HepG2 (cell line): ENCODE measurements around the gene NUDT22. TPM values are rescaled to one million over a fixed set of nuclear protein-coding genes. Genes with fewer than 3 reads are reported as not detected.

Experiments used
- ETV6 ChIP-seq: sonication (generic); formaldehyde crosslinking; conservative IDR thresholded peaks from 2 replicates; pipeline ENCODE4 v1.4.0; 2020; ENCODE audit warnings: missing genetic modification reagents
- EZH2 ChIP-seq: conservative IDR thresholded peaks from 2 replicates; pipeline ENCODE4 v1.6.1; 2012; ENCODE audit warnings: mild to moderate bottlenecking, low read depth, low read length, moderate library complexity
- GATAD2A ChIP-seq: IDR thresholded peaks from 2 replicates; pipeline ENCODE4 v1.6.1; 2016
- HDAC2 ChIP-seq: sonication (generic); formaldehyde crosslinking; IDR thresholded peaks from 2 replicates; pipeline ENCODE4 v1.4.0; 2020; ENCODE audit warnings: missing genetic modification reagents
- HDAC6 ChIP-seq: fragments of 200-600 bp; sonication (generic); IDR thresholded peaks from 2 replicates; pipeline ENCODE4 v1.7.0; 2017; ENCODE audit warnings: mild to moderate bottlenecking, antibody characterized with exemption, low read length, low read depth
- HNRNPUL1 ChIP-seq: fragments of 200-400 bp; formaldehyde crosslinking; IDR thresholded peaks from 2 replicates; pipeline ENCODE4 v1.6.1; 2017; ENCODE audit warnings: low read depth, mild to moderate bottlenecking, low read length, moderate library complexity
- MAFG ChIP-seq: sonication (generic); formaldehyde crosslinking; IDR thresholded peaks from 2 replicates; pipeline ENCODE4 v1.5.1; 2020; ENCODE audit warnings: mild to moderate bottlenecking, missing genetic modification reagents
- NFE2L2 ChIP-seq: fragments of 150-350 bp; IDR thresholded peaks from 2 replicates; pipeline ENCODE4 v1.6.1; 2014; ENCODE audit warnings: low read length
- NFIB ChIP-seq: sonication (generic); formaldehyde crosslinking; IDR thresholded peaks from 2 replicates; pipeline ENCODE4 v1.9.0; 2021; ENCODE audit warnings: missing genetic modification reagents, mild to moderate bottlenecking, borderline replicate concordance
- NONO ChIP-seq, 2 experiments: fragments of 450-650 bp in 1 of 2; sonication (generic) in 1 of 2; formaldehyde crosslinking in 1 of 2; IDR thresholded peaks in 1 of 2; conservative IDR thresholded peaks in 1 of 2; 2 replicates each; pipeline versions ENCODE4 v1.6.1 to v1.8.0; 2017 to 2022; ENCODE audit warnings: mild to moderate bottlenecking in 1 of 2, missing genetic modification reagents in 1 of 2, moderate library complexity in 1 of 2
- PRDM10 ChIP-seq: sonication (generic); formaldehyde crosslinking; IDR thresholded peaks from 2 replicates; pipeline ENCODE4 v1.4.0; 2020; ENCODE audit warnings: low read depth, missing genetic modification reagents
- RXRB ChIP-seq: IDR thresholded peaks from 2 replicates; pipeline ENCODE4 v1.6.1; 2016; ENCODE audit warnings: borderline replicate concordance, missing genetic modification reagents, missing compliant biosample characterization
- SRSF9 ChIP-seq: fragments of 200-400 bp; formaldehyde crosslinking; IDR thresholded peaks from 2 replicates; pipeline ENCODE4 v1.6.1; 2018; ENCODE audit warnings: borderline replicate concordance, mild to moderate bottlenecking, low read depth, low read length; ENCODE audit not compliant: insufficient read depth, poor library complexity, severe bottlenecking
- SSRP1 ChIP-seq: IDR thresholded peaks from 2 replicates; pipeline ENCODE4 v1.6.1; 2016; ENCODE audit warnings: control low read depth
- SUZ12 ChIP-seq: fragments of 150-350 bp; IDR thresholded peaks from 2 replicates; pipeline ENCODE4 v1.6.1; 2014; ENCODE audit warnings: low read depth, low read length
- YY1 ChIP-seq: IDR thresholded peaks from 2 replicates; pipeline ENCODE4 v1.6.1; 2011; ENCODE audit warnings: low read length, low read depth, moderate library complexity, mild to moderate bottlenecking; ENCODE audit not compliant: insufficient read depth, insufficient replicate concordance
- ZBTB34 ChIP-seq: sonication (generic); formaldehyde crosslinking; IDR thresholded peaks from 2 replicates; pipeline ENCODE4 v1.8.0; 2022; ENCODE audit warnings: mild to moderate bottlenecking, missing genetic modification reagents
- ZNF333 ChIP-seq: sonication (generic); formaldehyde crosslinking; IDR thresholded peaks from 2 replicates; pipeline ENCODE4 v1.4.0; 2020; ENCODE audit warnings: mild to moderate bottlenecking, missing genetic modification reagents, borderline replicate concordance
- ZNF556 ChIP-seq: sonication (generic); formaldehyde crosslinking; IDR thresholded peaks from 2 replicates; pipeline ENCODE4 v1.4.0; 2020; ENCODE audit warnings: mild to moderate bottlenecking, missing genetic modification reagents, borderline replicate concordance
- ZNF75D ChIP-seq: sonication (generic); formaldehyde crosslinking; IDR thresholded peaks from 2 replicates; pipeline ENCODE4 v1.8.1; 2023; ENCODE audit warnings: missing genetic modification reagents, mild to moderate bottlenecking, borderline replicate concordance
- ZNF83 ChIP-seq: sonication (generic); formaldehyde crosslinking; IDR thresholded peaks from 2 replicates; pipeline ENCODE4 v1.4.0; 2020; ENCODE audit warnings: missing genetic modification reagents, mild to moderate bottlenecking, borderline replicate concordance
- polyA plus RNA-seq, 8 experiments: library from polyadenylated mRNA; depleted of rRNA in 3 of 8; stranded (reverse) in 7 of 8; unstranded in 1 of 8; fragments of >200 nt; fragmentation: Illumina TruSeq in 4 of 8; extraction: Trizol in 4 of 8; gene quantifications; 2 replicates each; pipeline versions ENCODE4 v1.2.1 to v1.2.3, GENCODE V29; 2011 to 2016; ENCODE audit warnings: low read depth in 4 of 8, missing spikeins in 1 of 8, mixed read lengths in 1 of 8; ENCODE audit not compliant: insufficient read depth in 1 of 8
- total RNA-seq, 5 experiments: library from RNA; depleted of rRNA; stranded (reverse); fragments of >200 nt; fragmentation: Illumina TruSeq; extraction: Trizol; gene quantifications; 2 replicates each; pipeline ENCODE4 v1.2.3, GENCODE V29; 2016; ENCODE audit warnings: low read depth in 1 of 5
- TF ChIP-seq, protein P1 (sequence below): sonication (generic); formaldehyde crosslinking; IDR thresholded peaks from 2 replicates; pipeline ENCODE4 v1.4.0; 2020; ENCODE audit warnings: missing genetic modification reagents

Gene NUDT22
- total and polyA plus RNA-seq, 2 of the 13 experiments (the other 11 are each of a cell fraction or from before 2014, with no cell fraction given), result 33.5 to 39.8 TPM

GRCh38 chr11:64185175-64185692, 40.8 kb upstream of the NUDT22 start (continued):
- TF ChIP-seq PRDM10 (CRISPR knock-in tag) (peak; percentile 14; the same call in 1 of the 2 replicates), ETV6 (peak; percentile 86; the same call in 1 of the 2 replicates), ZNF556 (CRISPR knock-in tag) (peak; percentile 87), HDAC2 (CRISPR knock-in tag) (peak; percentile 63), NONO (IDR thresholded peaks at IDR 0.05) (no peak), NONO (CRISPR knock-in tag; conservative IDR thresholded peaks at IDR 0.05) (peak; percentile 79; the same call in 1 of the 2 replicates), ZNF333 (peak; percentile 94), EZH2 (no peak), NFIB (CRISPR knock-in tag) (0 out of 2 replicates have a peak, but pooled peaks have one; percentile 79), RXRB (peak; percentile 63), HNRNPUL1 (no peak), NFE2L2 (no peak), HDAC6 (no peak), SUZ12 (no peak), ZBTB34 (CRISPR knock-in tag) (peak; percentile 92), YY1 (peak; percentile 82), ZNF83 (CRISPR knock-in tag) (no peak; the same call in 1 of the 2 replicates), GATAD2A (CRISPR knock-in tag) (no peak), ZNF75D (CRISPR knock-in tag) (peak; percentile 94; the same call in 1 of the 2 replicates), SRSF9 (no peak), SSRP1 (CRISPR knock-in tag) (no peak), MAFG (CRISPR knock-in tag) (no peak)
- TF ChIP-seq, protein P1, sequence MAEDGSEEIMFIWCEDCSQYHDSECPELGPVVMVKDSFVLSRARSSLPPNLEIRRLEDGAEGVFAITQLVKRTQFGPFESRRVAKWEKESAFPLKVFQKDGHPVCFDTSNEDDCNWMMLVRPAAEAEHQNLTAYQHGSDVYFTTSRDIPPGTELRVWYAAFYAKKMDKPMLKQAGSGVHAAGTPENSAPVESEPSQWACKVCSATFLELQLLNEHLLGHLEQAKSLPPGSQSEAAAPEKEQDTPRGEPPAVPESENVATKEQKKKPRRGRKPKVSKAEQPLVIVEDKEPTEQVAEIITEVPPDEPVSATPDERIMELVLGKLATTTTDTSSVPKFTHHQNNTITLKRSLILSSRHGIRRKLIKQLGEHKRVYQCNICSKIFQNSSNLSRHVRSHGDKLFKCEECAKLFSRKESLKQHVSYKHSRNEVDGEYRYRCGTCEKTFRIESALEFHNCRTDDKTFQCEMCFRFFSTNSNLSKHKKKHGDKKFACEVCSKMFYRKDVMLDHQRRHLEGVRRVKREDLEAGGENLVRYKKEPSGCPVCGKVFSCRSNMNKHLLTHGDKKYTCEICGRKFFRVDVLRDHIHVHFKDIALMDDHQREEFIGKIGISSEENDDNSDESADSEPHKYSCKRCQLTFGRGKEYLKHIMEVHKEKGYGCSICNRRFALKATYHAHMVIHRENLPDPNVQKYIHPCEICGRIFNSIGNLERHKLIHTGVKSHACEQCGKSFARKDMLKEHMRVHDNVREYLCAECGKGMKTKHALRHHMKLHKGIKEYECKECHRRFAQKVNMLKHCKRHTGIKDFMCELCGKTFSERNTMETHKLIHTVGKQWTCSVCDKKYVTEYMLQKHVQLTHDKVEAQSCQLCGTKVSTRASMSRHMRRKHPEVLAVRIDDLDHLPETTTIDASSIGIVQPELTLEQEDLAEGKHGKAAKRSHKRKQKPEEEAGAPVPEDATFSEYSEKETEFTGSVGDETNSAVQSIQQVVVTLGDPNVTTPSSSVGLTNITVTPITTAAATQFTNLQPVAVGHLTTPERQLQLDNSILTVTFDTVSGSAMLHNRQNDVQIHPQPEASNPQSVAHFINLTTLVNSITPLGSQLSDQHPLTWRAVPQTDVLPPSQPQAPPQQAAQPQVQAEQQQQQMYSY (CRISPR knock-in tag), result no peak; the same call in 1 of the 2 replicates
